IPS-NIHi7 (cell line): Measurements from ENCODE around the gene CDH18.

Source experiments
- DNase-seq: peaks from one replicate; pipeline ENCODE4 v3.0.0; 2012; ENCODE audit warnings: mixed read lengths; ENCODE audit errors: extremely low spot score

Gene CDH18

DNA sequence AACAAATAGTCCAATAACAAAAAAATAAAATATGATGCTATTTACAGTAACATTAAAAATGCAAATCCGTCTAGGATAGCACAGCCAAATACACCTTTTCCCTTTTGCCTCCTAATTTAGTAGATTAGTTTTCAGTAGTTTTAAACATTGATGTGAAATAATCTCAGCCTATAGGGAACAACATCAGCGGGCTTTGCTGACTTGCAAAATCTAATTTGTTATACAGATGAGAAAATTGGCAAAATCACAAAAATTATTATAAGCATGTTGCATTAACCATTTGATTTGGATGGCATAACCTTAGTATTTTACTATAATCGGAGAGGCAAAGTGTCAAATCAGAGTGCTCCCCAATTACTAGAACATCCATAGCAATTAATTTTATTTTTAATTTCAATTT lies 563.5 kb downstream of the CDH18 start:
- DNase-seq: no peak
